T-helper 2 cell treated with Interferon-gamma antibody and Interleukin-4, amounts not matched to agents 5 μg/mL and 100 μg/mL, for 36 hours (primary cell): Measurements from ENCODE around the gene NOXO1.

Experiments
- DNase-seq: peaks from one replicate; pipeline ENCODE4 v3.0.0; 2021; ENCODE audit warnings: low spot score
- H3K27ac Mint-ChIP-seq: one replicate; pipeline ENCODE4 v1.8.0; 2021; ENCODE audit warnings: mild to moderate bottlenecking, mixed read lengths
- H3K27me3 Mint-ChIP-seq: one replicate; pipeline ENCODE4 v1.8.0; 2021; ENCODE audit warnings: low read depth, mixed read lengths
- H3K36me3 Mint-ChIP-seq: one replicate; pipeline ENCODE4 v1.8.0; 2021; ENCODE audit warnings: low read depth, mixed read lengths
- H3K4me1 Mint-ChIP-seq: one replicate; pipeline ENCODE4 v1.8.0; 2021; ENCODE audit warnings: low read depth, mixed read lengths
- H3K4me3 Mint-ChIP-seq: one replicate; pipeline ENCODE4 v1.8.0; 2022; ENCODE audit warnings: mild to moderate bottlenecking, moderate library complexity, mixed read lengths
- H3K9me3 Mint-ChIP-seq: one replicate; pipeline ENCODE4 v1.8.0; 2021; ENCODE audit warnings: mixed read lengths

Gene NOXO1

DNA sequence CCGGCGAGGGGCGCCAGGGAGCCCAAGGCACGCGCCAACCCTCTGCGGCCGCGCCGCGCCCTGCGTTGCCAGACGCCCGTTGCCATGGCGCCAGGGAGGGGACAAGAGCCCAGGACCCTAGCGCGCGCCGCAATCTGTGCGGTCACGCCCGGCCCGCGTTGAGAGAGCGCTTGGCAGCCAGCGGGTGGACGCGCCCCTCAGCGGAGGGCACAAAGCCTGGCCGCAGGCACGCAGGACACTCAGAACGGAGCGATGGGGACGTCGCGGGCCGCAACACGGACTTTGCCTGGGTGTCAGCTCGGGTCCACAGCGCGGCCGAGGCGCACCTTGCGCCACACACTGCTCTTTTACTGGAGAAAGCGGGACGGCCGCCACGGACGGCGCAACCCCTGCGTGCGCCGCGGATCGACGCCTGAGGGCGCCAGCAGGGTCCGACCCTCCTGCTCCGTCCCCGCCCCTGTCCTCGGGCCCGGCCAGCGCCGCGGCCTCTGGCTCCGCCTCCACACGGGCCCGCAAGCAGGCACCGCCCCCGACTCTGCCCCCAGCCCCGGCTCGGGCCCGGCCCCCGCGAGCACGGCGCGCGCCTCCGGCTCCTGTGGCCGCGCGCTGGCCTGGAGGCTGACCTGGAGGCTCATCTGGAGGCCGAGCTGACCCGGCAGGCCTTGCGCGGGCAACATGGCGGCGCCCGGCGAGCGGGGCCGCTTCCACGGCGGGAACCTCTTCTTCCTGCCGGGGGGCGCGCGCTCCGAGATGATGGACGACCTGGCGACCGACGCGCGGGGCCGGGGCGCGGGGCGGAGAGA is 2.5 kb upstream of the NOXO1 start, which contains the start of gene GFER:
Gene GFER, plus strand, starts transcription at position 650 of the 803 bp plus-strand sequence. Its CDS starts 26 bp downstream, at position 676.
- peaks cover 10% of the 10 kb centered on the region for H3K36me3 Mint-ChIP-seq

GRCh38 chr16:1982991-1983543 is 1.8 kb upstream of the NOXO1 start:
- Mint-ChIP-seq H3K9me3 (no peaks in the 10 kb centered on the region), H3K27ac (no peak overlapping the region), H3K4me3 (peak overlapping the region; percentile 69), H3K27me3 (peaks cover 30% of the 10 kb centered on the region), H3K36me3 (peaks cover 10% of the 10 kb centered on the region), H3K4me1 (peaks cover 12% of the 10 kb centered on the region)
- no peak for DNase-seq

More for the DNA sequence above, 2.5 kb upstream of the NOXO1 start, which contains the start of gene GFER:
- Mint-ChIP-seq H3K4me1 (peaks cover 12% of the 10 kb centered on the region), H3K9me3 (no peaks in the 10 kb centered on the region), H3K27ac (peak within 1 kb of the TSS; percentile 62), H3K4me3 (peak within 1 kb of the TSS; percentile 86), H3K27me3 (peaks cover 33% of the 10 kb centered on the region)
- DNase-seq = peak; percentile 89

DNA sequence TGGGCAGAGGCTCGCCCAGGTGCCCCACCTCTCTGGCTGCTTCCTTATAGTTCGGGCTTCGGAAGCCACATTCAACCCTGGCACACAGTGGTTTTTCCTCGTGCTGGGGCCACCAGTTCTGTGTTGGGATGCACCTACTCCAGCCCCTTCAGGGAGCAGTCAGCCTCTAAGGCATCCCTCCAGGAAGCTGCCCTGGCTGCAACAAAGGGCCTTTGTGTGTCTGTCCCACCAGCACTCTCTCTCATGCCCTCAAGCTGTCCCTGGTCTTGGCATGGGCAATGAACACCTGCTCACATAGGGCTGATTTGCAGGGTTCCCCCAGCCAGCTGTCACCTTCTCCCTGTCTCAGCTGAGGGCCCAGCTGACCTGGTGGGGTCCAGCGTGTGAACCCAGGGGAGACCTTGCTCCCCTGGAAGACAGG is 754 bp upstream of the NOXO1 start:
- Mint-ChIP-seq H3K27me3 (peaks cover 30% of the 10 kb centered on the region), H3K36me3 (peaks cover 12% of the 10 kb centered on the region), H3K4me1 (peaks cover 12% of the 10 kb centered on the region), H3K9me3 (no peaks in the 10 kb centered on the region), H3K4me3 (no peak overlapping the region), H3K27ac (no peak overlapping the region)
- no peak for DNase-seq

- H3K4me1 Mint-ChIP-seq = peaks cover 12% of the 10 kb centered on the region
- no peak overlapping the region for H3K27ac Mint-ChIP-seq
- no peaks in the 10 kb centered on the region for H3K9me3 Mint-ChIP-seq
- H3K36me3 Mint-ChIP-seq = peaks cover 7% of the 10 kb centered on the region
- no peak for DNase-seq
- peaks cover 30% of the 10 kb centered on the region for H3K27me3 Mint-ChIP-seq
- H3K4me3 Mint-ChIP-seq = no peak overlapping the region
Measured at GRCh38 chr16:1980770-1981087, 540 bp downstream of the NOXO1 start.

- Mint-ChIP-seq H3K4me3 (no peak overlapping the region), H3K36me3 (peaks cover 7% of the 10 kb centered on the region), H3K27me3 (peaks cover 30% of the 10 kb centered on the region), H3K4me1 (peaks cover 9% of the 10 kb centered on the region), H3K27ac (no peak overlapping the region), H3K9me3 (no peaks in the 10 kb centered on the region)
- no peak for DNase-seq
Measured at GRCh38 chr16:1980030-1980769, 1.1 kb downstream of the NOXO1 start.

GRCh38 chr16:1979271-1980029 is 1.8 kb downstream of the NOXO1 start:
- Mint-ChIP-seq H3K27me3 (peaks cover 30% of the 10 kb centered on the region), H3K36me3 (peaks cover 6% of the 10 kb centered on the region), H3K9me3 (no peaks in the 10 kb centered on the region), H3K4me1 (peaks cover 4% of the 10 kb centered on the region), H3K4me3 (no peak overlapping the region), H3K27ac (no peak overlapping the region)
- no peak for DNase-seq

DNA sequence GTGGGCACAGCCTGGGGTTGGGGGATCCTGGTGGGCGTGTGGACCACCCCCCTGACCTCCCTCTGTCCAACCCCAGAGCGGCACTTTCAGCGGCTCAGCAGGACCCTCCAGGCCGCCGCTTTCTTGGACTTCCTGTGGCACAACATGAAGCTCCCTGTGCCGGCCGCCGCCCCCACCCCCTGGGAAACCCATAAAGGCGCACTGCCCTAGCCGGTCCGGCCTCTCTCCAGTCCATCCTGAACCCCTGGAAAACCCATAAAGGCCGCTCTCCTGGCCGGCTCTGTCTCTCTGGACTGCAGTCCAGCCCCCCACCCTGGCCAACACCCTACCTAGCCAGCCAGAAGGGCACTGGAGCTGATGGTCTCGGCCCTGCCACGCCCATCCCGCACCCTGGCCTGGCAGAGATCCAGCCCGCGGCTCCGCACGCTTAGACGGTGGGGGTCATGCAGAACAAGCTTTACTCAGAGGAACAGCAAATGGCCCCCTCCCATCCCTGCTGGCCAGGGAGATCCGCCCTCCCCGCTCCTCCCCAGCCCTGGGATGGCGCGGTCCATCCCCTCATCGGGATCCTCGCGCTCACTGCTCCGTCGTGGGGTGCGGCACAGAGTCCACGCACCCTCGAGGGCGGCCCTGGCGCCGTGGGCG is 2.7 kb downstream of the NOXO1 start:
- H3K9me3 Mint-ChIP-seq = no peaks in the 10 kb centered on the region
- no peak overlapping the region for H3K4me3 Mint-ChIP-seq
- H3K27me3 Mint-ChIP-seq = peaks cover 30% of the 10 kb centered on the region
- no peak for DNase-seq
- H3K36me3 Mint-ChIP-seq = peaks cover 6% of the 10 kb centered on the region
- H3K27ac Mint-ChIP-seq = no peak overlapping the region
- H3K4me1 Mint-ChIP-seq = peaks cover 4% of the 10 kb centered on the region

GRCh38 chr16:1977875-1978268 is 3.4 kb downstream of the NOXO1 start:
- peaks cover 6% of the 10 kb centered on the region for H3K36me3 Mint-ChIP-seq
- H3K27me3 Mint-ChIP-seq = peaks cover 25% of the 10 kb centered on the region
- no peak overlapping the region for H3K27ac Mint-ChIP-seq
- DNase-seq = no peak
- H3K9me3 Mint-ChIP-seq = no peaks in the 10 kb centered on the region
- no peak overlapping the region for H3K4me3 Mint-ChIP-seq
- H3K4me1 Mint-ChIP-seq = peaks cover 5% of the 10 kb centered on the region

GRCh38 chr16:1976951-1977874 is 4.1 kb downstream of the NOXO1 start:
- Mint-ChIP-seq H3K9me3 (no peaks in the 10 kb centered on the region), H3K4me1 (peaks cover 8% of the 10 kb centered on the region), H3K36me3 (peaks cover 6% of the 10 kb centered on the region), H3K27ac (no peak overlapping the region), H3K27me3 (peaks cover 19% of the 10 kb centered on the region), H3K4me3 (no peak overlapping the region)
- DNase-seq = no peak

DNA sequence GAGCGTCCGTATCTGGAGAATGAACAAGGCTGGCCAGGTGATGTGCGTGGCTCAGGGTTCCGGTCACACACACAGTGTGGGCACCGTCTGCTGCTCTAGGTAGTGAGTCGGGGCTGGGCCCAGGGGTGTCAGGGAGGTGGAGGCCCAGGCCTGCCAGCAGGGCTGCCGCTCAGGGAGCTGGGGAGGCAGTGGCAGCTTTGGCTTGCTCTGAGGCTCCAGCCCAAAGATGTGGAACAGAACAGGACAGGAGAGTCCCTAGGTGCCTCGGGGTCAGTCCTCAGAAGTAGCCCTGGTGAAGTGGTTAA is 5.1 kb downstream of the NOXO1 start:
- no peak overlapping the region for H3K4me3 Mint-ChIP-seq
- H3K4me1 Mint-ChIP-seq = peaks cover 11% of the 10 kb centered on the region
- no peaks in the 10 kb centered on the region for H3K9me3 Mint-ChIP-seq
- peaks cover 10% of the 10 kb centered on the region for H3K27me3 Mint-ChIP-seq
- peaks cover 9% of the 10 kb centered on the region for H3K36me3 Mint-ChIP-seq
- DNase-seq = no peak
- H3K27ac Mint-ChIP-seq = no peak overlapping the region

DNA sequence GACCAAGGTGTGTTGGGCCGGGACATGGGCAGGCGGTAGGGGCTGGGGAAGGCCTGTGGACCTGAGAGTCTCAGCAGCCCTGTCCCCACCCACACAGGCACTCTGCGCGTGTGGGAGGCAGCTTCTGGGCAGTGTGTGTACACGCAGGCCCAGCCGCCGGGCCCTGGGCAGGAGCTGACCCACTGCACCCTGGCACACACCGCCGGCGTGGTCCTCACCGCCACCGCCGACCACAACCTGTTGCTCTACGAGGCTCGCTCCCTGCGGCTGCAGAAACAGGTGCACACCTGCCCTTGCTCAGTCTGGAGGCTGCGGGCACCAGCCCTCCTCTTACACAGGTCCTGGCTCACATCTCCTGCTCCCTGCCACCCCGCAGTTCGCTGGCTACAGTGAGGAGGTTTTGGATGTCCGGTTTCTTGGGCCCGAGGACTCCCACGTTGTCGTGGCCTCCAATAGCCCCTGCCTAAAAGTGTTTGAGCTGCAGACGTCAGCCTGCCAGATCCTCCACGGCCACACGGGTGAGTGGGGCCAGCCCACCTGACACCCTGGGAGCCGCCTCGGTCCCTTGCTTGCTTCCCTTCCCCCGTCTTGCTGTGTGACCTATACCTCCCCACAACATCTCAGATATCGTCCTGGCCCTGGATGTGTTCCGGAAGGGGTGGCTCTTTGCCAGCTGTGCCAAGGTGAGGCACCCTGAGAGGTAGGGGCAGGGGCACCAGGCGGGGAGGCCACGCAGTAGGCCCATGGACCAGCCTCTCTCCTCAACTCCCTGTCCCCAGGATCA is 5.6 kb downstream of the NOXO1 start:
- no peak for DNase-seq
- peaks cover 14% of the 10 kb centered on the region for H3K4me1 Mint-ChIP-seq
- H3K36me3 Mint-ChIP-seq = peaks cover 9% of the 10 kb centered on the region
- H3K9me3 Mint-ChIP-seq = no peaks in the 10 kb centered on the region
- H3K27ac Mint-ChIP-seq = no peak overlapping the region
- H3K4me3 Mint-ChIP-seq = no peak overlapping the region
- H3K27me3 Mint-ChIP-seq = peaks cover 5% of the 10 kb centered on the region
